ENCODE results near the gene SNX5. TPM values are rescaled to one million over a fixed set of nuclear protein-coding genes. Genes with fewer than 3 reads are reported as not detected.

The SNX5 gene
- total RNA-seq, 4 donors from 2014 or later: 49.8 to 88.8 (median 60.9) TPM

DNA sequence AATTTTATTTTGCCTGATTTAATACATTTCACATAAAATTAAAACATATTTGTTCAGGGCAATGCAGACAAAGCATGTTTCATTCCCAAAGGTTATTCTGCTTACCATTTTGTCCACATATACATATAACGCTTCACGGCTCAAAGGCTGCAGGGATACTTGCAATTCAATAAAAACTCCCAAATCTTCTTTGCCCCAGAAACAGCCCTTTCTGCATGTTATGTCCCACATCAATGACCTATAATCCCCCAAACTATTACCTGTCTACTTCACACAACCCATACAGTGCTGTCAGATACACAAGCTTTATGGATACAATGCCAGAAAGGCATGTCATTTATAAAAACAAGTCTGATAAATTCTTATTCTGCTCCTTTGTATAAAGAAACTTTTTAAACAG, 20.2 kb downstream of the SNX5 start:
- Histone ChIP-seq H3K4me3 (no peak overlapping the region), H3K4me1 (no peaks in the 10 kb centered on the region), H3K9me3 (no peaks in the 10 kb centered on the region), H3K36me3 (peaks cover 0 to 98% of the 10 kb centered on the region in 2 donors), H3K27ac (no peak overlapping the region), H3K27me3 (no peaks in the 10 kb centered on the region)
- TF ChIP-seq POLR2A (IDR thresholded peaks at IDR 0.05): no peak
- TF ChIP-seq, protein P1, sequence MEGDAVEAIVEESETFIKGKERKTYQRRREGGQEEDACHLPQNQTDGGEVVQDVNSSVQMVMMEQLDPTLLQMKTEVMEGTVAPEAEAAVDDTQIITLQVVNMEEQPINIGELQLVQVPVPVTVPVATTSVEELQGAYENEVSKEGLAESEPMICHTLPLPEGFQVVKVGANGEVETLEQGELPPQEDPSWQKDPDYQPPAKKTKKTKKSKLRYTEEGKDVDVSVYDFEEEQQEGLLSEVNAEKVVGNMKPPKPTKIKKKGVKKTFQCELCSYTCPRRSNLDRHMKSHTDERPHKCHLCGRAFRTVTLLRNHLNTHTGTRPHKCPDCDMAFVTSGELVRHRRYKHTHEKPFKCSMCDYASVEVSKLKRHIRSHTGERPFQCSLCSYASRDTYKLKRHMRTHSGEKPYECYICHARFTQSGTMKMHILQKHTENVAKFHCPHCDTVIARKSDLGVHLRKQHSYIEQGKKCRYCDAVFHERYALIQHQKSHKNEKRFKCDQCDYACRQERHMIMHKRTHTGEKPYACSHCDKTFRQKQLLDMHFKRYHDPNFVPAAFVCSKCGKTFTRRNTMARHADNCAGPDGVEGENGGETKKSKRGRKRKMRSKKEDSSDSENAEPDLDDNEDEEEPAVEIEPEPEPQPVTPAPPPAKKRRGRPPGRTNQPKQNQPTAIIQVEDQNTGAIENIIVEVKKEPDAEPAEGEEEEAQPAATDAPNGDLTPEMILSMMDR (IDR thresholded peaks at IDR 0.05 in 4 of 5, conservative IDR thresholded peaks at IDR 0.05 in 1 of 5): no peak
- DNase-seq (no peak), ATAC-seq (no peak)
- in situ Hi-C loops (cut with MboI; ENCODE audit: low sequenced_read_pairs in 4 of 4) (loop anchor here in 3 of 4 donors (10.0 to 25.0 kb wide), 3 partner anchors 261 to 414 kb away; partner anchors contain the start of genes BFSP1 (in 2 of the 3), BANF2 (in 1 of the 3) and RRBP1 (in 1 of the 3)), intact Hi-C loops (cut with DNase I; ENCODE audit: low total_unique reads) (no loop called here)

DNA sequence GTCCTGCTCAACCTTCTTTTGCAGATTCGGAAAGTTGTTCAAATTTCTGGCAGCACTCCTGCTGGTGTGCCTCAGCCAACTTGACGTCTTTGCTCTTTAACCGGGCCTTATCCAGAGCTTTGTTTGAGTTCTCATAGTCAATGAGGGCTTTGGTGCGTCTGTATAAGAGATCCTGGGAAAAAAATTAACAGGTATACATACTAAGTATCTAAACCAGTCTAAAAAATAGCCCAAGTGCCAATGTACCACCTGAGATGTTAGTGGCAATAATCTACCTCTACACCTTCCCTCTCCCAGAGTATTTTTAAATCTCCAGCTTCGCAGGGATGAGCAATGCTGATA, 21.1 kb downstream of the SNX5 start:
- intact Hi-C loops (cut with DNase I; ENCODE audit: low total_unique reads) (no loop called here), in situ Hi-C loops (cut with MboI; ENCODE audit: low sequenced_read_pairs in 4 of 4) (loop anchor here in 3 of 4 donors (10.0 to 25.0 kb wide), 3 partner anchors 260 to 413 kb away; partner anchors contain the start of genes BFSP1 (in 2 of the 3), BANF2 (in 1 of the 3) and RRBP1 (in 1 of the 3))
- ATAC-seq (no peak), DNase-seq (no peak)
- peaks cover 0 to 2% of the 10 kb centered on the region in 2 donors for H3K4me1 ChIP-seq
- H3K27ac ChIP-seq: no peak overlapping the region
- H3K36me3 ChIP-seq: peaks cover 0 to 98% of the 10 kb centered on the region in 2 donors
- TF ChIP-seq, protein P1 (IDR thresholded peaks at IDR 0.05 in 4 of 5, conservative IDR thresholded peaks at IDR 0.05 in 1 of 5): no peak
- TF ChIP-seq POLR2A (IDR thresholded peaks at IDR 0.05): no peak
- H3K9me3 ChIP-seq: no peaks in the 10 kb centered on the region
- H3K27me3 ChIP-seq: no peaks in the 10 kb centered on the region
- H3K4me3 ChIP-seq: no peak overlapping the region

DNA sequence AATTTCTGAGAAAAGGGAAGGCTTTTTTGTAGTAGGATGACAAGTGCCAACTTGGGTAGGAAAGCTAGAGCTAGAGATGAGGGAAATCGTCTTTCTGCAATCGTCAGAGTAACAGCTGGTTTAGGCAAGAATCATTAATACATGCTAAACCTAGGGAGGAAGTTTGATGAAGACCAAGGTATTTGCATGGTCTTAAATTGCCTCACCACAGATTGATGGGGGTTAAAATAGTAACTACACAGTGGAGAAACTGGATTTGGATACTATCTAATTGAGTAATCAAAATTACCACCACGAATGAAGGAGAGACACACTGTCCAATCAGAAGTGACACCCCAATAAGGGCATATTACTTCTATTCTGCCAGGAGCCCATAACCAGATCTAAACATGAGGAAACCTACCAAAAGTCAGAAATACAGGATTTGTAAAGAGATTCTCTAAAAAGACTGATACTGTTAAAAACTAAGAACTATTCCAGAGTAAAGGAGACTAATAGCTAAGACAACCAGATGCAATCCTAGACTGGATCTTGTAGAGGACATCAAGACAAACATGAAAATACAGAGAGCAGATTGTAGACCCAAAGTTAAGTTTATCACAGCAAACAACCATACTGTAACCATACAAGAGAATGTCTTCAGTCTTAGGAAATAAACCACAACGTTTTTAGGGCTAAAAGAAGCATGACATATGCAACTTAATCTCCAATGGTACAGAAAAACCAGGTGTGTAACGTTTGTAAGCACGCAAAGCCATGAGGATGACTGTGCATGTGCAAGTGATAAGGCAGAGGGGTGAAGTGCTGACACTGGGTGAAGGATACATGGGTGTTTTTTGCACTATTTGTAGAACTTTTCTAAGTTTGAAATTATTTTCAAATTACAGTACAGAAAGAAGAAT, 21.8 kb downstream of the SNX5 start:
- no peaks in the 10 kb centered on the region for H3K9me3 ChIP-seq

DNA sequence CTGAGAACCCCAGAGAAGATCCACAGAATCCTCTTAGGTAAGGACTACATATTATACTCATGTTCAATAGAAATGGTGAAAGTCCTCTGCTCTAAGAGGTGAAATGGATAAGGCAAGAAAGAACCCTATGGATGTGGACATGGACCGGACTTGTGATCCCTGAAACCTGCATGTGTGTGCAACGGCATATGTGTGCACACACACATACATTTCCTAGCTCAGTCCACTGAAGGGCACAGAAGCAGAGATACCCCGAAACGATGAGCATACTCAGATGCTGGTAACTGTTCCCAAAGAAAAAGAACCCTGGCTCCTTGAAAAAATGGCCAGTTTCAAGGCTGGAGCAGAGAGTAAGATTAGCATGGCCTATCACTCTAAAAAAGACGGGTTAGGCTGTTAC, 22.6 kb downstream of the SNX5 start:
- in situ Hi-C loops (cut with MboI; ENCODE audit: low sequenced_read_pairs in 4 of 4): loop anchor here in 3 of 4 donors (10.0 to 25.0 kb wide), 3 partner anchors 259 to 411 kb away; partner anchors contain the start of genes BFSP1 (in 2 of the 3), BANF2 (in 1 of the 3) and RRBP1 (in 1 of the 3)
- Histone ChIP-seq H3K4me3 (no peak overlapping the region), H3K9me3 (no peaks in the 10 kb centered on the region), H3K27me3 (no peaks in the 10 kb centered on the region), H3K4me1 (peaks cover 0 to 13% of the 10 kb centered on the region in 2 donors), H3K27ac (no peak overlapping the region), H3K36me3 (peaks cover 0 to 94% of the 10 kb centered on the region in 2 donors)
- ATAC-seq (no peak), DNase-seq (no peak)
- intact Hi-C loops (cut with DNase I; ENCODE audit: low total_unique reads): no loop called here
- TF ChIP-seq, protein P1 (IDR thresholded peaks at IDR 0.05 in 4 of 5, conservative IDR thresholded peaks at IDR 0.05 in 1 of 5): no peak
- TF ChIP-seq POLR2A (IDR thresholded peaks at IDR 0.05): no peak

More for the DNA sequence above, 21.8 kb downstream of the SNX5 start:
- peaks cover 0 to 7% of the 10 kb centered on the region in 2 donors for H3K4me1 ChIP-seq
- TF ChIP-seq, protein P1 (IDR thresholded peaks at IDR 0.05 in 4 of 5, conservative IDR thresholded peaks at IDR 0.05 in 1 of 5): no peak
- TF ChIP-seq POLR2A (IDR thresholded peaks at IDR 0.05): no peak
- in situ Hi-C loops (cut with MboI; ENCODE audit: low sequenced_read_pairs in 4 of 4): loop anchor here in 3 of 4 donors (10.0 to 25.0 kb wide), 3 partner anchors 260 to 412 kb away; partner anchors contain the start of genes BFSP1 (in 2 of the 3), BANF2 (in 1 of the 3) and RRBP1 (in 1 of the 3)
- H3K4me3 ChIP-seq: no peak overlapping the region
- intact Hi-C loops (cut with DNase I; ENCODE audit: low total_unique reads): no loop called here
- H3K27ac ChIP-seq: no peak overlapping the region
- H3K36me3 ChIP-seq: peaks cover 0 to 98% of the 10 kb centered on the region in 2 donors
- ATAC-seq: no peak
- no peaks in the 10 kb centered on the region for H3K27me3 ChIP-seq
- no peak for DNase-seq

Measured in gastrocnemius medialis (tissue), 4 donors.